Esophagus muscularis mucosa (tissue), 4 donors: ENCODE data around the gene KDM5B. TPM values are rescaled to one million over a fixed set of nuclear protein-coding genes. Genes with fewer than 3 reads are reported as not detected.

Experiments used
- DNase-seq: peaks from one replicate; pipeline ENCODE4 v3.0.0-alpha.2; 2017; ENCODE audit errors: extremely low spot score
- H3K27ac ChIP-seq, 4 donors: fragments of 200-600 bp; sonication (generic); replicated peaks in 1 of 4; 1 replicate in 3 of 4; 2 replicates in 1 of 4; pipeline ENCODE4 v1.5.1; 2016 to 2019; ENCODE audit warnings: mild to moderate bottlenecking in 1 of 4
- H3K27me3 ChIP-seq, 4 donors: fragments of 200-600 bp; sonication (generic); one replicate each; pipeline versions ENCODE4 v1.5.1 to v1.6.0; 2016 to 2019
- H3K36me3 ChIP-seq, 4 donors: fragments of 200-600 bp; sonication (generic); one replicate each; pipeline ENCODE4 v1.5.1; 2016 to 2019
- H3K4me1 ChIP-seq, 4 donors: fragments of 200-600 bp; sonication (generic); one replicate each; pipeline ENCODE4 v1.5.1; 2016 to 2019
- H3K4me3 ChIP-seq, 4 donors: fragments of 200-600 bp; sonication (generic); 1 replicate in 2 of 4; 2 replicates in 2 of 4; pipeline ENCODE4 v1.5.1; 2016 to 2019; ENCODE audit warnings: mild to moderate bottlenecking in 4 of 4, moderate library complexity in 1 of 4
- H3K9me3 ChIP-seq, 4 donors: fragments of 200-600 bp; sonication (generic); 1 replicate in 3 of 4; 2 replicates in 1 of 4; pipeline ENCODE4 v1.5.1; 2016 to 2019
- EP300 ChIP-seq: sonication (generic); formaldehyde crosslinking; IDR thresholded peaks from one replicate; pipeline ENCODE4 v1.6.1; 2017; ENCODE audit warnings: antibody characterized with exemption
- POLR2A ChIP-seq: fragments of 450-650 bp; IDR thresholded peaks from one replicate; pipeline ENCODE4 v1.6.1; 2017; ENCODE audit warnings: antibody characterized with exemption, moderate library complexity, mild to moderate bottlenecking, low read depth
- POLR2AphosphoS5 ChIP-seq, 2 donors: sonication (generic); formaldehyde crosslinking; IDR thresholded peaks; one replicate each; pipeline ENCODE4 v1.6.1; 2017; ENCODE audit warnings: antibody characterized with exemption in 2 of 2
- WGBS: methylation state at CpG from one replicate; pipeline ENCODE4 v1.1.5; 2018; 5-methylcytosine and 5-hydroxymethylcytosine counted together
- intact Hi-C: fragments of 100-400 bp; cut with DNase I; formaldehyde crosslinking; loops from one replicate; pipeline ENCODE4 v1.15.1; 2023
- total RNA-seq, 4 donors: library from RNA; depleted of rRNA; stranded (reverse); fragments of >200 nt; gene quantifications; one replicate each; pipeline versions ENCODE4 v1.1.0 to v1.2.1, GENCODE V29; 2016
- TF ChIP-seq, protein P1 (sequence below), 3 experiments: fragments of 200-600 bp in 2 of 3; fragments of 450-650 bp in 1 of 3; sonication (generic) in 2 of 3; IDR thresholded peaks; one replicate each; pipeline ENCODE4 v1.5.1; 2017 to 2019; ENCODE audit warnings: antibody characterized with exemption in 3 of 3, mild to moderate bottlenecking in 2 of 3, moderate library complexity in 1 of 3

Gene KDM5B
- total RNA-seq, 4 donors from 2014 or later = 21.4 to 34.9 (median 31.8) TPM

DNA sequence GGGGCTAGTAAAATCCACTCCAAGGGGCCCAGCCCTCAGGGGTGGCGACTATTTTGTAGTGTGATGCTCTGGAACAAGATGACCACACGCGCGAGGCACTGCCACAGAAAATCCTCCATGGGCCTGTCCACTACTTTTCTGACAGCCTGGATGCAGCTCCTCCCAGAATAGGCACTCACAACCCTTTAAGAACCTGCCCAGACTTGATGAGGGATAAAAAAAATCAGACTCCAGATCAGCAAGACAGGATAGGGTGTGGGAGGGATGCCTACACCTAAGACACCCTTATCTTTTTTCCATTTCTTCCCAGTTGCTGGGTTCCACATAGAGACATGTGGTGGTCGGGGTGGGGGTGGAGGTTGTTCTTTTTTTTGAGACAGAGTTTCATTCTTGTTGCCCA is 36.0 kb upstream of the KDM5B start:
- no peaks in the 10 kb centered on the region for H3K9me3 ChIP-seq
- intact Hi-C loops = no loop called here
- H3K27ac ChIP-seq = no peak overlapping the region
- no peak overlapping the region for H3K4me3 ChIP-seq
- DNase-seq = no peak
- no peaks in the 10 kb centered on the region for H3K36me3 ChIP-seq
- H3K27me3 ChIP-seq = peaks cover 0 to 6% (median 0%) of the 10 kb centered on the region in 4 donors
- WGBS = 96% methylated on average over 5 of the region's 5 CpGs
- TF ChIP-seq EP300 (no peak), POLR2AphosphoS5 (IDR thresholded peaks at IDR 0.05) (no peak), POLR2A (no peak)
- TF ChIP-seq, protein P1, sequence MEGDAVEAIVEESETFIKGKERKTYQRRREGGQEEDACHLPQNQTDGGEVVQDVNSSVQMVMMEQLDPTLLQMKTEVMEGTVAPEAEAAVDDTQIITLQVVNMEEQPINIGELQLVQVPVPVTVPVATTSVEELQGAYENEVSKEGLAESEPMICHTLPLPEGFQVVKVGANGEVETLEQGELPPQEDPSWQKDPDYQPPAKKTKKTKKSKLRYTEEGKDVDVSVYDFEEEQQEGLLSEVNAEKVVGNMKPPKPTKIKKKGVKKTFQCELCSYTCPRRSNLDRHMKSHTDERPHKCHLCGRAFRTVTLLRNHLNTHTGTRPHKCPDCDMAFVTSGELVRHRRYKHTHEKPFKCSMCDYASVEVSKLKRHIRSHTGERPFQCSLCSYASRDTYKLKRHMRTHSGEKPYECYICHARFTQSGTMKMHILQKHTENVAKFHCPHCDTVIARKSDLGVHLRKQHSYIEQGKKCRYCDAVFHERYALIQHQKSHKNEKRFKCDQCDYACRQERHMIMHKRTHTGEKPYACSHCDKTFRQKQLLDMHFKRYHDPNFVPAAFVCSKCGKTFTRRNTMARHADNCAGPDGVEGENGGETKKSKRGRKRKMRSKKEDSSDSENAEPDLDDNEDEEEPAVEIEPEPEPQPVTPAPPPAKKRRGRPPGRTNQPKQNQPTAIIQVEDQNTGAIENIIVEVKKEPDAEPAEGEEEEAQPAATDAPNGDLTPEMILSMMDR (IDR thresholded peaks at IDR 0.05) = no peak
- H3K4me1 ChIP-seq = no peaks in the 10 kb centered on the region

DNA sequence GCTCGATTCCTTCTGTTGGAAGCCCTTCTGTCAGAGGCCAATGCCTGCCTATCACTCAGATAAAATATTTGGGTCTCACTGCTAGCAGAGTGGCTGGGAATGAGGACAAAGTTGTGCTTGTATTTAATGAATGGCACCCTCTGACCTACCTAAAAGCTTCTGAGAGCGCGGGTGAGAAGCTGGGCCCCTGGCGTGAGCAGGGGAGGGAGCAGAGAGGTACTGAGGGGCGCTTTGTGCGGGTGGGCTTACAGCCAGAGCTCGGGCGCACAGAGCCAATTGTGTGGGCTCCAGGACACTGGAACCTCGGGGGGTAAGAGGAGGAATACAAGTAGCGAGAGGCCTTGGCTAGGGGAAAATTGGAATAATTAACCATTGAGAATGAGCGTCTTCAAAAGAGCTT is 34.9 kb upstream of the KDM5B start:
- DNase-seq = no peak
- Histone ChIP-seq H3K9me3 (no peaks in the 10 kb centered on the region), H3K27me3 (peaks cover 0 to 6% (median 0%) of the 10 kb centered on the region in 4 donors), H3K36me3 (no peaks in the 10 kb centered on the region), H3K27ac (no peak overlapping the region), H3K4me3 (no peak overlapping the region), H3K4me1 (no peaks in the 10 kb centered on the region)
- TF ChIP-seq, protein P1 (IDR thresholded peaks at IDR 0.05) = no peak
- TF ChIP-seq POLR2AphosphoS5 (IDR thresholded peaks at IDR 0.05) (no peak), POLR2A (no peak), EP300 (no peak)
- intact Hi-C loops = no loop called here
- WGBS = 88% methylated on average over 11 of the region's 11 CpGs

DNA sequence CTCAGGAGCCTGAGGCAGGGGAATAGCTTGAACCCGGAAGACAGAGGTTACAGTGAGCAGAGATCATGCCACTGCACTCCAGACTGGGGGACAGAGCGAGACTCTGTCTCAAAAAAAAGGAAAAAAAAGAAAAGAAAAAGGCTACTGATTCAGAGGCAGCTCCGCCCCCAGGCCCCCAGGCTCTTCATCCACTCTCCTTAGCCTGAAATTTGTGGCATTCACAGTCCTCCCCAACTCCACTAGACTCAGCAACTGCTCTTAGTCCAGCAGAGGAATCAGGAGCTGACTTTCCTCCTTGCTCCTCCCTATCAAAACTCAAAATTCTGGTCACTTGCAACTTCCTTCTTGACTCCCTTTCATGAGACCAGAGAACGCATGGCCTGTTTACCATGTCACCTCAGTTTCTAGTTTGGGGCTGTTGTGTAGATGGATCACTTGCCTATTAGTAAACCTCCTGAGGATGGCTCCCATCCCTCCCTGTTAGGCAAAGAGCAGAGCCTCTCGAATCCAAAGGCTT is 29.6 kb upstream of the KDM5B start:
- no peaks in the 10 kb centered on the region for H3K9me3 ChIP-seq
- TF ChIP-seq, protein P1 (IDR thresholded peaks at IDR 0.05) = no peak
- TF ChIP-seq POLR2A (no peak), EP300 (no peak), POLR2AphosphoS5 (IDR thresholded peaks at IDR 0.05) (no peak)
- DNase-seq = no peak
- H3K36me3 ChIP-seq = no peaks in the 10 kb centered on the region
- WGBS = 76% methylated on average over 5 of the region's 5 CpGs
- no peak overlapping the region for H3K4me3 ChIP-seq
- no peaks in the 10 kb centered on the region for H3K4me1 ChIP-seq
- H3K27ac ChIP-seq = no peak overlapping the region
- intact Hi-C loops = no loop called here
- peaks cover 0 to 6% (median 0%) of the 10 kb centered on the region in 4 donors for H3K27me3 ChIP-seq

DNA sequence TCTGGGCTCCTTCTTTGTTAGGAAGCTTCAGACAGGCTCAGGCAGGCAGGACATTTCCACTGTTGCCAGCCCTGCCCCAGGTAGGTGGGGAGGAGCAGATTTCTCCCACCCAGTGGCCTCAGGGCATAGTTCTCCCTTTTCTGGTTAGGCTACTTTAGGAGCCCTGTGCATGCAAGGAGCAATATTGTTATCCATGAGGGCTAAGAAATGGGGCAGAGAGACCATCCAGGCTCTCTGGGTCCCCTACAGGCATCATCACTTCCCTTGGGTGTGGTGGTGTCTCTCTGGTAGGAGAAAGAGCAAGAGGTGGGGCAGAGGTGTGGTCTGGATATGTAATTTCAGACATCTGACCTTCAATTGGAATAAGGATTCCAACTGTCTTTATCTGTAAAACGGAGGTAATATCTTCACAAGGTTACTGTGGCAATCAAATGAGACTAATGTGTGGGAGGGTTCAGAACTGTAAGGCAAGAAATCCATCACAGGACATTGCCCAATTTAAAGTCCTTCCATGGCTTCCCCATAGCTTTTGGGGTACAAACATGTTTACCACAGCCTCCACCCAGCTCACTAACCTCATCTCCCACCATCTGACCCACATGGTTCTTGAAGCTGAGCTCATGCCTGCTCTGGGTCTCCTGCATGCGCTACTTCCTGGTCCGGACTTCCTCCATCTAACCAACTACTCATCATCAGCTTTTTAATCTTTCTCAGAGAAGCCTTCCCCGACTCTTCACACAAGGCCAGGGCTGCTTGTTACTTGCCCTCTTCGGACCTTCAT is 28.6 kb upstream of the KDM5B start:
- Histone ChIP-seq H3K27me3 (peaks cover 0 to 6% (median 0%) of the 10 kb centered on the region in 4 donors), H3K9me3 (no peaks in the 10 kb centered on the region), H3K36me3 (no peaks in the 10 kb centered on the region), H3K4me1 (no peaks in the 10 kb centered on the region), H3K27ac (no peak overlapping the region), H3K4me3 (no peak overlapping the region)
- no peak for DNase-seq
- 76% methylated on average over 5 of the region's 5 CpGs for WGBS
- TF ChIP-seq EP300 (no peak), POLR2AphosphoS5 (IDR thresholded peaks at IDR 0.05) (no peak)
- intact Hi-C loops = no loop called here

DNA sequence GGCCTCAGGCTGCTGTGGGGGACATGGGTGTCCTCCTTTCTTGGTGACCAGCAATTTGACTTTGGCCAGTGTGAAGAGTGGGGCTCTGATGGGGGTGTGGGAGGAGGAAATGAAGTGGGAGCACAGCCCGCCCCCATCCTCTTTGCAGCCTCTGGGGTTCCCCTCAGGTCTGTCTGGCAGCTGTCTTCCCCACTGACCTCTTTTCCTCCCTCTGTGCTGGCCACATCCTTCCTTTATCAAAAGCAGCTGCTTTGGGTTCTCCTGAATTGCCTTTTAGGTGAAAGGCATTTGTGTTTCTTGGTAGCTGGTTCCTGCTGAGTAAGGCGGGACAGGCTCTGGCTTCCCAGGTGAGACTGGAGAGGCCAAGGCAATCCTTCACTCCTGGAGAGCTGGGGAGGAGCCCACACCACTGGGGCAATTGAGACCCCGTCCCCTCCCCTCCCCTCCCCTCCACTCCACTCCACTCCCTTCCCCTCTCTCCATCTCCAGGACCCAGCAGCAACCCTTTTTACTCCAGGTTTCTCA is 27.4 kb upstream of the KDM5B start:
- WGBS = 73% methylated on average over 2 of the region's 3 CpGs
- DNase-seq = no peak
- H3K4me3 ChIP-seq = no peak overlapping the region
- H3K36me3 ChIP-seq = no peaks in the 10 kb centered on the region
- no peaks in the 10 kb centered on the region for H3K9me3 ChIP-seq
- H3K27ac ChIP-seq = no peak overlapping the region
- no peaks in the 10 kb centered on the region for H3K4me1 ChIP-seq
- intact Hi-C loops = no loop called here
- TF ChIP-seq, protein P1 (IDR thresholded peaks at IDR 0.05) = no peak
- TF ChIP-seq POLR2A = no peak
- TF ChIP-seq POLR2AphosphoS5 (IDR thresholded peaks at IDR 0.05) = no peak
- TF ChIP-seq EP300 = no peak
- peaks cover 0 to 4% (median 0%) of the 10 kb centered on the region in 4 donors for H3K27me3 ChIP-seq
